Brain microvascular endothelial cell (primary cell): ENCODE results near the gene CAPN3.

Source experiments
- DNase-seq: peaks from one replicate; pipeline ENCODE4 v3.0.0-alpha.2; 2020
- H3K27ac ChIP-seq: fragments of 250-450 bp; sonication (Bioruptor Pico); 2 replicates; pipeline ENCODE4 v1.5.1; 2020; ENCODE audit warnings: mild to moderate bottlenecking, moderate library complexity
- H3K27me3 ChIP-seq: fragments of 250-450 bp; sonication (Bioruptor Pico); replicated peaks from 2 replicates; pipeline ENCODE4 v1.5.1; 2020; ENCODE audit warnings: mild to moderate bottlenecking
- H3K36me3 ChIP-seq: fragments of 250-450 bp; sonication (Bioruptor Pico); replicated peaks from 2 replicates; pipeline ENCODE4 v1.5.1; 2020; ENCODE audit warnings: mild to moderate bottlenecking
- H3K4me3 ChIP-seq: 2 replicates; pipeline ENCODE4 v1.5.1; 2011; ENCODE audit warnings: low read depth, mild to moderate bottlenecking, control low read depth, low read length, moderate library complexity
- CTCF ChIP-seq: IDR thresholded peaks from 2 replicates; pipeline ENCODE4 v1.5.1; 2011; ENCODE audit warnings: low read depth, mild to moderate bottlenecking, moderate library complexity, low read length, control low read depth, inconsistent platforms; ENCODE audit errors: missing control alignments
- in situ Hi-C: cut with HindIII; loops from 2 replicates; pipeline ENCODE4 v1.10.0; 2017; ENCODE audit warnings: low sequenced_read_pairs, low pct_ligation_motif_present

Gene CAPN3

GRCh38 chr15:42359985-42360384 lies 684 bp downstream of the CAPN3 start:
- no peaks in the 10 kb centered on the region for H3K36me3 ChIP-seq
- no peak for TF ChIP-seq CTCF
- no peaks in the 10 kb centered on the region for H3K27me3 ChIP-seq
- in situ Hi-C loops: no loop called here
- DNase-seq: no peak
- no peak overlapping the region for H3K4me3 ChIP-seq
- no peak overlapping the region for H3K27ac ChIP-seq

DNA sequence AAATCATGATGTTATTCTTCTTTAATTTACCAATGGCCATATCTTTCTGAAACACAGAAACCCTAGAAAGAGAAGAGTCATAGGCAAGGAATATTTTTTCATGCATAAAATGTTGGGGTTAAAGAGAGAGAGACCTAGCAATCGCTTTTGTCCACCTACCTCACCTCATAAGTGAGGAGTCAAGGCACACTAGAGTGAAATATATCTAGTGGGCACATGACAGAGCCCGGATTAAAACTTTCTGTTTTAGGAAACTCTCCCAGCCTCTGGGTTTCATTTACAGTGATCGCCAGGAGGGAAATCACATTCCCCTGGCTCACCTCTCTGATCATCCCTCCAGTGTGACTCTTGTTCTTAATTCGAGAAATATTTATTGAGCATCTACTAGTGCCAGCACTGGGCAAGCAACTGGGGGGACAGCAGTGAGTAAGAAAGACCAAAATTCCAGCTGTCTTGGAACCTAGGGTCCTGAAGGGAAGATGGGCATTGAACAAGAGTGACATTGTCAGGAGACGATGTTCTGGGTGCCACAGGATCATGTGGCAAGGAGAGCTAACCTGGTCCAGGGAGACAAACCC lies 1.3 kb downstream of the CAPN3 start:
- no peak for DNase-seq
- in situ Hi-C loops: no loop called here
- TF ChIP-seq CTCF: no peak
- Histone ChIP-seq H3K36me3 (no peaks in the 10 kb centered on the region), H3K27ac (no peak overlapping the region), H3K27me3 (no peaks in the 10 kb centered on the region), H3K4me3 (no peak overlapping the region)

DNA sequence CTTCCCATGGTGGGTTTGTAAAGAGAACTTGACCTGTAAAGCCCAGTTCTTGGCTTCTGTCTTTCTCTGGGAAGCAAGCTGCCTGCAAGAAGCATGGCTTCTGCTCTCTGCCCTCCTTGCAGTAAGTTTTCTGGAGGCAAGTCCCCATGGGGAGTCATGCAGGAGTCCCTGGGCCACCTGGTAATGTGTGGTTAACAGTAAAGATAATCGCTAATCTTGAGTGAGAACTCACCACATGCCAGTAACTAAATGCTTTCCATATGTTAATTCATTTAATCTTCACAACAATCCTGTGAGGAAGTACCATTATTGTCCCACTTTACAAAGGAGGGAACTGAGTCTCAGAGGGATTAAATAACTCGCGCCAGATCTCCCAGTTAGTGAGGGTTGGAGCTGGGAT lies 4.2 kb downstream of the CAPN3 start:
- Histone ChIP-seq H3K27me3 (no peaks in the 10 kb centered on the region), H3K27ac (no peak overlapping the region), H3K36me3 (no peaks in the 10 kb centered on the region), H3K4me3 (no peak overlapping the region)
- in situ Hi-C loops: no loop called here
- no peak for DNase-seq
- no peak for TF ChIP-seq CTCF

DNA sequence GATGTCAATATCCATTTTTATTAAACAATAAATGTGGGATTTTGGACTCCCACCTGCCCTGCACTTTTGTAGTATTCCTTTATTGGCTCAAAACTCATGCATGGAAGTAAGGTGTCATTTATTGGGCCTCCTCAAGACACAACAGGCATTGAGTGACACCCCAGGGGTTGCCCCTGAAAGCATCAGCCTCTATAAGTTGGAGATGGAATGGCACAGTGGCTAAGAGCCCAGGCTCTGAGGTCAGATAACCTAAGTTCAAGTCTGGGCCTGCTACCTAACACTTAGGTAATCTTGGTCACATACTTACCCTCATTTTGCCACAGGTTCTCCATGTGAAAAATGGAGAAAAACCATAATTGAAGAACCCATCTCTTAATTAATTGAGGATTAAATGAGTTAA lies 4.6 kb downstream of the CAPN3 start:
- H3K27me3 ChIP-seq: no peaks in the 10 kb centered on the region
- in situ Hi-C loops: no loop called here
- no peaks in the 10 kb centered on the region for H3K36me3 ChIP-seq
- no peak for TF ChIP-seq CTCF
- DNase-seq: no peak
- no peak overlapping the region for H3K27ac ChIP-seq
- no peak overlapping the region for H3K4me3 ChIP-seq

DNA sequence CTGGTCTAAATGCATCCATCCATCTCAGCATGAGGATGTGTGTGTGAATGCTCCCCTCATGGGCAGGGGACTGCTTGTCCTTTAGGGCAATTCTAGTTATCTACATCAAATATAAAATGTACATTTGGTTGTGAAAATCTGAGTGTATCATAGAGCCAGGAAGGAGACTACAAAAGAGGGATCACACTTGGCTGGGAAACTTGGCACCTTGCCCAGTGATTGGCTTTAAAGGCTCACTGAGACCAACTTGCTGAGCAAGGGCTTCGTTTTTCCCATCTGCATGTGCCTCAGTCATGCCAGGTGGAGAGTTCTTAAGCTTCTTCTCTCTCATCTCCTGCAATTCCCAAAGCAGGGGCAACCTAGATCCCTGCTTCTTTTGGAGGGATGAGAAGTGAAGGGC lies 5.2 kb downstream of the CAPN3 start:
- H3K4me3 ChIP-seq: no peak overlapping the region

More for the DNA sequence above, 5.2 kb downstream of the CAPN3 start:
- Histone ChIP-seq H3K27ac (no peak overlapping the region), H3K27me3 (no peaks in the 10 kb centered on the region), H3K36me3 (no peaks in the 10 kb centered on the region)
- in situ Hi-C loops: no loop called here
- TF ChIP-seq CTCF: no peak
- DNase-seq: no peak
